Measurements from ENCODE around the gene CNIH3. TPM values are rescaled to one million over a fixed set of nuclear protein-coding genes. Genes with fewer than 3 reads are reported as not detected.

The CNIH3 gene
- total RNA-seq, 4 donors from 2014 or later, result 1.1 to 7.6 (median 2.0) TPM; not detected in 1

GRCh38 chr1:224623743-224624333 lies 7.7 kb downstream of the CNIH3 start:
- TF ChIP-seq, protein P1, sequence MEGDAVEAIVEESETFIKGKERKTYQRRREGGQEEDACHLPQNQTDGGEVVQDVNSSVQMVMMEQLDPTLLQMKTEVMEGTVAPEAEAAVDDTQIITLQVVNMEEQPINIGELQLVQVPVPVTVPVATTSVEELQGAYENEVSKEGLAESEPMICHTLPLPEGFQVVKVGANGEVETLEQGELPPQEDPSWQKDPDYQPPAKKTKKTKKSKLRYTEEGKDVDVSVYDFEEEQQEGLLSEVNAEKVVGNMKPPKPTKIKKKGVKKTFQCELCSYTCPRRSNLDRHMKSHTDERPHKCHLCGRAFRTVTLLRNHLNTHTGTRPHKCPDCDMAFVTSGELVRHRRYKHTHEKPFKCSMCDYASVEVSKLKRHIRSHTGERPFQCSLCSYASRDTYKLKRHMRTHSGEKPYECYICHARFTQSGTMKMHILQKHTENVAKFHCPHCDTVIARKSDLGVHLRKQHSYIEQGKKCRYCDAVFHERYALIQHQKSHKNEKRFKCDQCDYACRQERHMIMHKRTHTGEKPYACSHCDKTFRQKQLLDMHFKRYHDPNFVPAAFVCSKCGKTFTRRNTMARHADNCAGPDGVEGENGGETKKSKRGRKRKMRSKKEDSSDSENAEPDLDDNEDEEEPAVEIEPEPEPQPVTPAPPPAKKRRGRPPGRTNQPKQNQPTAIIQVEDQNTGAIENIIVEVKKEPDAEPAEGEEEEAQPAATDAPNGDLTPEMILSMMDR (IDR thresholded peaks at IDR 0.05; ENCODE audit: low read depth), result no peak

GRCh38 chr1:224624432-224624831 lies 8.3 kb downstream of the CNIH3 start:
- TF ChIP-seq, protein P1 (IDR thresholded peaks at IDR 0.05; ENCODE audit: low read depth), result no peak

DNA sequence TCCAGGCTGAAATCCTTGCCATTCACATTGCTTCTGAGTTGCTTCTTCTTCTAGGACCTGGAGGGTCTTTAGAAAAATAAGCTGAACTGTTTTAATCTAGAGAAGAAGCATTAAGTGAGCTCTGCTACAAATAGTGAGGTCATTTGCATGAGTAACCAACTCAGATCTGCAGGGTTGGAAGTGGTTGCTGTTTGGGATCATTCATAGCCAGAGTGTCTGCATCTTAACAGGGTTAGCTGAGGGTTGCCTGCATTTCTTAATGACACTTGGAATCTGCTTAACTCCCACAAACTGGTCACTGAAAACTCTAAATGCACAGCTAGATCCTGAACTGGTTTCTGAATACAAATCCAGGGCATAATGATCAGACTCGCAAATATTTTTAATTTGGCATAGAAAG lies 9.9 kb downstream of the CNIH3 start:
- TF ChIP-seq, protein P1 (IDR thresholded peaks at IDR 0.05; ENCODE audit: low read depth), result no peak

GRCh38 chr1:224629965-224630364 lies 13.8 kb downstream of the CNIH3 start:
- TF ChIP-seq, protein P1 (IDR thresholded peaks at IDR 0.05; ENCODE audit: low read depth), result no peak

GRCh38 chr1:224631462-224632115 lies 15.5 kb downstream of the CNIH3 start:
- TF ChIP-seq, protein P1 (IDR thresholded peaks at IDR 0.05; ENCODE audit: low read depth), result no peak

GRCh38 chr1:224632381-224632871 lies 16.3 kb downstream of the CNIH3 start:
- TF ChIP-seq, protein P1 (IDR thresholded peaks at IDR 0.05; ENCODE audit: low read depth), result no peak

- TF ChIP-seq, protein P1 (IDR thresholded peaks at IDR 0.05; ENCODE audit: low read depth), result no peak
Observed at GRCh38 chr1:224632921-224633321, 16.8 kb downstream of the CNIH3 start.

Data from subcutaneous adipose tissue (tissue), 4 donors.